H1 (cell line): ENCODE measurements around the gene SERPINF2. TPM values are rescaled to one million over a fixed set of nuclear protein-coding genes. Genes with fewer than 3 reads are reported as not detected.

Source experiments
- HDAC2 ChIP-seq, 2 experiments: fragments of 300-600 bp in 1 of 2; sonication (generic) in 1 of 2; IDR thresholded peaks; 2 replicates each; pipeline ENCODE4 v1.6.1; 2011 to 2012; ENCODE audit warnings: low read depth in 2 of 2, low read length in 2 of 2, mild to moderate bottlenecking in 2 of 2, moderate library complexity in 2 of 2, borderline replicate concordance in 1 of 2, inconsistent platforms in 1 of 2
- RBBP5 ChIP-seq: IDR thresholded peaks from 2 replicates; pipeline ENCODE4 v1.7.1; 2012; ENCODE audit warnings: low read depth, mild to moderate bottlenecking, inconsistent platforms, low read length, moderate library complexity, borderline replicate concordance
- polyA plus RNA-seq, 7 experiments: library from polyadenylated mRNA; depleted of rRNA in 3 of 7; stranded (reverse) in 5 of 7; unstranded in 2 of 7; fragments of >200 nt in 5 of 7; fragments of 200-250 nt in 2 of 7; gene quantifications; 1 replicate in 5 of 7; 2 replicates in 1 of 7; 4 replicates in 1 of 7; pipeline versions ENCODE4 v1.2.1 to v1.2.3, GENCODE V29; 2011 to 2013; ENCODE audit warnings: missing spikeins in 2 of 7, mixed read lengths in 2 of 7
- total RNA-seq: library from RNA; stranded (reverse); fragmentation: NEBNext Ultra II Directional; extraction: Animal tissue kit (Norgen Biotek cat#: 25700); gene quantifications from 2 replicates; pipeline ENCODE4 v1.2.1, GENCODE V29; 2021

The SERPINF2 gene
- total and polyA plus RNA-seq, 2 of the 8 experiments (the other 6 are each of a cell fraction or from before 2014, with no cell fraction given) = 1.8 to 3.2 TPM

DNA sequence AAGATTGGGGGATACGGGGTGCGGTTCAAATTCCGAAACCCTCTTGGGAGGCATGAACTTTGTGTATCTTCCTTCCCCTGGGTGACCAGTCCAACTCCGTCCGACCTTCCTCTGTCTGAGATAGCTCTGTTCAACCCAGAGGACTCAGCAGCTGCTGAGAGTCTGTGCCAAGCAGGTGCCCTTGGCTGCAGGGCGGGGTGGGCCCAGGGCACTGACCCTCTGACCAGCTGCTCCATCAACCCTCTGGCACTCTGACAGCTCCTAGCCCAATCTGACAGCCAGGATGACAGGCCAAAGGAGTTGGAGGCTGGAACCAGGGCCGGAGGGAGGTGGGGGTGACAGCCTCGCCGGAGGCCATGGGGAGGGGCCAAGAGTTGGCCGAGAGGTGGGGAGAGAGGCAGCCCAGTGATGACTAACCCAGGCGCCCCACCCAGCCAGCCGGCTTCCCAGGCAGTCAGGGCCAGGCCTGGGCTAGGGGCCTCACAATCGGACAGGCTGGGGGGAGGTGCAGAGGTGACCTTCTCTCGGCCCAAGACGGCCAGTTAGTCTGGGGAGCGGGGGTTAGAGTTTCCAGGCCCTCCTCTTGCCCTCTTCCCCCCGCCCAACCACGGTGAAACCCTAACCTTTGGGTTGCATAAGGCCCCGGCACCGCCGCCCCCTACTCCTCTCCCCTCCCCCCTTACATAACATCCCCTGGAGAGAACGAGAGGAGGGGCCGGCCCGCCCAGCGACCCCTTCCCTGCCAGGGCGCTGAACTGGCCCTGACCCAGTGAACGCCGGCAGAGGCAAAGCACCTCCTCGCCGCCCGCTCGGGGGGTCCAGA, 27.5 kb upstream of the SERPINF2 start (continued):
- TF ChIP-seq RBBP5 (peak; percentile 33; the same call in 1 of the 2 replicates), HDAC2 (IDR thresholded peaks at IDR 0.05; ENCODE audit: borderline replicate concordance in 1 of 2, low read depth in 2 of 2, low read length in 2 of 2) (peak in 1 of 2 experiments; percentile 78; a peak in 2 of 4 replicates)
